ENCODE data around the gene PHIP. TPM values are rescaled to one million over a fixed set of nuclear protein-coding genes. Genes with fewer than 3 reads are reported as not detected.

Gene PHIP
- total and polyA plus RNA-seq, 10 of the 15 experiments (the other 5 are each of a cell fraction or from before 2014, with no cell fraction given) = 8.5 to 34.6 (median 17.9) TPM

- TF ChIP-seq EED (IDR thresholded peaks at IDR 0.05; ENCODE audit: low read depth) = no peak
- no peak for TF ChIP-seq TBL1XR1 (IDR thresholded peaks at IDR 0.05; ENCODE audit: low read depth, low read length)
- no peak for TF ChIP-seq CTCF (IDR thresholded peaks at IDR 0.05 in 2 of 3, conservative IDR thresholded peaks at IDR 0.05 in 1 of 3; ENCODE audit: control insufficient read depth in 2 of 3, extremely low read depth in 1 of 3, insufficient read depth in 1 of 3, low read depth in 3 of 3, low read length in 3 of 3)
- no peak for TF ChIP-seq IKZF1 (conservative IDR thresholded peaks at IDR 0.05)
- no peak for TF ChIP-seq SUZ12 (IDR thresholded peaks at IDR 0.05; ENCODE audit: unreplicated experiment)
- TF ChIP-seq E2F8 (IDR thresholded peaks at IDR 0.05; ENCODE audit: low read depth, partially characterized antibody) = no peak
- no peak for TF ChIP-seq WRNIP1 (IDR thresholded peaks at IDR 0.05; ENCODE audit: borderline replicate concordance, low read depth, low read length)
- TF ChIP-seq YBX1 (IDR thresholded peaks at IDR 0.05) = no peak
- no peak for TF ChIP-seq CEBPZ (IDR thresholded peaks at IDR 0.05; ENCODE audit: low read depth, low read length)
- TF ChIP-seq ATF3 (IDR thresholded peaks at IDR 0.05; ENCODE audit: borderline replicate concordance, extremely low read depth, low read depth, low read length) = no peak
- TF ChIP-seq BCL11A (IDR thresholded peaks at IDR 0.05; ENCODE audit: low read depth, low read length) = no peak
- no peak for TF ChIP-seq IRF5 (IDR thresholded peaks at IDR 0.05; ENCODE audit: borderline replicate concordance)
Observed at GRCh38 chr6:78967191-78967590, 110.9 kb downstream of the PHIP start (continued).

Data from GM12878 (cell line).